Measurements from ENCODE around the gene PPP4C. TPM values are rescaled to one million over a fixed set of nuclear protein-coding genes. Genes with fewer than 3 reads are reported as not detected.
A peak's percentile ranks its signal among the peaks of the same experiment; 100 is the strongest.

The PPP4C gene
- total and polyA plus RNA-seq, 2 of the 8 experiments (the other 6 are each of a cell fraction or from before 2014, with no cell fraction given), result 148 to 298 TPM

DNA sequence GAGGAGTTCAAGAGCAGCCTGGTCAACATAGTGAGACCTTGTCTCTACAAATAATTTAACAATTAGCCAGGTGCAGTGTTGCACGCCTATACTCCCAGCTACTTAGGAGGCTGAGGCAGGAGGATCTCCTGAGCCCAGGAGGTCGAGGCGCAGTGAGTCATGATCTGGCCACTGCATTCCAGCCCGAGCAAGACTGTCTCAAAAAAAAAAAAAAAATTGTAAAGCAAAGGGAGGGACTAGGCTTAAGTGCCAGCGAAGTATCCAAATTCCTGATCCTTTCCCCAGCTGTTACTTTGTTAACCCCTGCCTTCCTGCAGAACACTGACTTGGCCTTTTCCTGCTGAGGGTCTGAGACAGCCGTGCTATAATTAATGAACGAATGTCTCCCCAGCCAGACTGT, 34.9 kb downstream of the PPP4C start:
- H3K27ac ChIP-seq (ENCODE audit: low read depth, low read length), result no peak overlapping the region
- peaks cover 2 to 6% of the 10 kb centered on the region in 2 experiments for H4K20me1 ChIP-seq (replicated peaks in 1 of 2; ENCODE audit: control insufficient read depth in 1 of 2, insufficient read depth in 2 of 2, low read length in 2 of 2)
- ChIA-PET POLR2A (ENCODE audit: partially characterized antibody) (interaction anchor here (1.2 to 16.3 kb wide), 2 partner anchors 10 to 18 kb away, joined by 4 to 169 read pairs; partner anchors contain the start of genes TBX6 and YPEL3), CTCF (ENCODE audit: partially characterized antibody) (interaction anchor here (0.6 to 6.7 kb wide), 7 partner anchors 11 to 492 kb away, joined by 3 to 90 read pairs (median 12); partner anchors contain the start of gene TBX6)
- no peak overlapping the region for H4K8ac ChIP-seq (ENCODE audit: extremely low read depth, insufficient read depth, low read length)
- no peak overlapping the region for H2AK5ac ChIP-seq (ENCODE audit: low read depth, low read length)
- H2AFZ ChIP-seq (ENCODE audit: low read length), result no peak overlapping the region
- H2BK5ac ChIP-seq (ENCODE audit: low read depth, low read length), result no peak overlapping the region
- H3K14ac ChIP-seq (ENCODE audit: insufficient read length), result no peak overlapping the region
- peaks cover 0 to 12% (median 6%) of the 10 kb centered on the region in 4 experiments; a peak in 5 of 7 replicates for H3K4me1 ChIP-seq (replicated peaks in 1 of 4; ENCODE audit: control insufficient read depth in 3 of 4, insufficient read depth in 4 of 4, low read length in 3 of 4)
- no peak overlapping the region for H3K4ac ChIP-seq (replicated peaks; ENCODE audit: insufficient read length, low read depth, low read length)
- TF ChIP-seq TEAD4 (IDR thresholded peaks at IDR 0.05; ENCODE audit: low read depth, low read length) (no peak), JUND (IDR thresholded peaks at IDR 0.05; ENCODE audit: low read length) (0 out of 2 replicates have a peak, but pooled peaks have one; percentile 10), GTF2F1 (IDR thresholded peaks at IDR 0.05; ENCODE audit: borderline replicate concordance, low read depth, low read length) (no peak), CHD1 (IDR thresholded peaks at IDR 0.05; ENCODE audit: low read depth, low read length) (no peak)
- no peak overlapping the region for H2BK15ac ChIP-seq (ENCODE audit: low read length)
- H3K18ac ChIP-seq (ENCODE audit: extremely low read depth, low read length), result no peak overlapping the region
- H2BK12ac ChIP-seq (ENCODE audit: low read depth, low read length), result no peak overlapping the region
- H3K56ac ChIP-seq (replicated peaks; ENCODE audit: insufficient read length, low read depth, low read length), result no peak overlapping the region
- H3K23ac ChIP-seq (ENCODE audit: insufficient read length), result no peak overlapping the region
- WGBS, 2 experiments (ENCODE audit: extremely low coverage in 1 of 2, insufficient coverage in 1 of 2, insufficient read length in 1 of 2, insufficient replicate concordance in 2 of 2, low coverage in 1 of 2, low lambda C conversion rate in 2 of 2, missing lambda C conversion rate in 1 of 2), result 75% methylated on average over 7 of the region's 7 CpGs; no CpG with 5 or more reads in 1 of the 2 experiments
- H2BK20ac ChIP-seq (ENCODE audit: low read length), result no peak overlapping the region
- no peak overlapping the region for H4K5ac ChIP-seq (ENCODE audit: insufficient read length, low read depth, low read length)
- no peaks in the 10 kb centered on the region for H3K79me1 ChIP-seq (ENCODE audit: low read depth, low read length)
- DNase-seq (ENCODE audit: low read depth in 1 of 2, low spot score in 2 of 2) (no peak), FAIRE-seq (no peak)
- H3K36me3 ChIP-seq (ENCODE audit: control insufficient read depth in 2 of 4, insufficient read depth in 4 of 4, low read length in 3 of 4), result 0 out of 8 replicates have a peak, but pooled peaks cover 0 to 3% (median 0%) of the 10 kb centered on the region in 4 experiments
- H3K27me3 ChIP-seq (replicated peaks in 1 of 4; ENCODE audit: control insufficient read depth in 3 of 4, extremely low read depth in 1 of 4, insufficient read depth in 3 of 4, low read length in 3 of 4), result no peaks in the 10 kb centered on the region
- no peaks in the 10 kb centered on the region for H3K9me3 ChIP-seq (ENCODE audit: insufficient read depth in 2 of 2, low read depth in 1 of 2, low read length in 1 of 2)
- no peak overlapping the region for H3K4me3 ChIP-seq (ENCODE audit: extremely low read depth in 1 of 4, insufficient read depth in 2 of 4, low read depth in 3 of 4, low read length in 4 of 4)
- H2BK120ac ChIP-seq (replicated peaks; ENCODE audit: low read depth, low read length), result no peak overlapping the region
- no peak overlapping the region for H3K4me2 ChIP-seq (ENCODE audit: insufficient read depth in 1 of 2, low read depth in 2 of 2, low read length in 2 of 2)
- H4K91ac ChIP-seq (replicated peaks; ENCODE audit: insufficient read length, low read length), result no peak overlapping the region
- H3K23me2 ChIP-seq (ENCODE audit: low read depth, low read length), result no peaks in the 10 kb centered on the region
- H3K9ac ChIP-seq (replicated peaks in 1 of 4; ENCODE audit: extremely low read depth in 1 of 4, low read depth in 3 of 4, low read length in 3 of 4), result no peak overlapping the region
- H3K79me2 ChIP-seq (ENCODE audit: control insufficient read depth in 1 of 2, insufficient read depth in 2 of 2, low read length in 2 of 2), result no peaks in the 10 kb centered on the region
